Ovary (tissue), 9 donors: Measurements from ENCODE around the gene TFF1. TPM values are rescaled to one million over a fixed set of nuclear protein-coding genes. Genes with fewer than 3 reads are reported as not detected.

ENCODE experiments used
- DNase-seq, 5 donors: peaks; one replicate each; pipeline ENCODE4 v3.0.0-alpha.2; 2019 to 2020
- H3K27ac ChIP-seq, 2 donors: fragments of 200-600 bp; one replicate each; pipeline versions ENCODE4 v1.5.1 to v1.8.0; 2019 to 2022
- H3K27me3 ChIP-seq: fragments of 200-600 bp; one replicate; pipeline ENCODE4 v1.8.0; 2022
- H3K36me3 ChIP-seq: fragments of 200-600 bp; sonication (generic); one replicate; pipeline ENCODE4 v1.5.1; 2019
- H3K4me1 ChIP-seq: one replicate; pipeline ENCODE4 v1.8.1; 2013; ENCODE audit warnings: mild to moderate bottlenecking, moderate library complexity; ENCODE audit not compliant: insufficient read depth
- H3K4me3 ChIP-seq: fragments of 200-600 bp; sonication (generic); one replicate; pipeline ENCODE4 v1.5.1; 2017
- H3K9me3 ChIP-seq, 2 donors: fragments of 200-600 bp in 1 of 2; sonication (generic) in 1 of 2; one replicate each; pipeline versions ENCODE4 v1.5.1 to v1.8.1; 2013 to 2019; ENCODE audit warnings: mild to moderate bottlenecking in 1 of 2, moderate library complexity in 1 of 2
- EP300 ChIP-seq: sonication (generic); formaldehyde crosslinking; IDR thresholded peaks from one replicate; pipeline ENCODE4 v1.6.1; 2017; ENCODE audit warnings: antibody characterized with exemption
- POLR2A ChIP-seq: fragments of 450-650 bp; IDR thresholded peaks from one replicate; pipeline ENCODE4 v1.6.1; 2017; ENCODE audit warnings: antibody characterized with exemption, mild to moderate bottlenecking, moderate library complexity
- WGBS, 3 donors: extraction: QIAGEN DNeasy Blood & Tissue Kit in 1 of 3; methylation state at CpG; one replicate each; pipeline versions ENCODE4 v1.1.5 to v1.1.7; 2013 to 2017; 5-methylcytosine and 5-hydroxymethylcytosine counted together
- intact Hi-C, 4 donors: fragments of 100-400 bp; cut with DNase I; formaldehyde crosslinking; loops; one replicate each; pipeline versions ENCODE4 v1.11.0 to v1.15.1; 2022 to 2023
- polyA plus RNA-seq, 2 donors: library from polyadenylated mRNA; stranded (reverse); fragments of 200-250 nt in 1 of 2; fragments of 350-450 nt in 1 of 2; fragmentation: Illumina TruSeq in 1 of 2; extraction: RNeasy Lipid Tissue Mini Kit (QIAGEN cat#74804) in 1 of 2; gene quantifications; one replicate each; pipeline ENCODE4 v1.2.3, GENCODE V29; 2013 to 2014
- total RNA-seq, 7 donors: library from RNA; depleted of rRNA in 2 of 7; stranded (reverse); fragments of >200 nt in 2 of 7; fragmentation: NEBNext Ultra II Directional in 3 of 7; extraction: Animal tissue kit (Norgen Biotek cat#: 25700) in 3 of 7; gene quantifications; one replicate each; pipeline versions ENCODE4 v1.1.0 to v1.2.4, GENCODE V29; 2016 to 2023
- TF ChIP-seq, protein P1 (sequence below), 3 donors: fragments of 450-650 bp in 2 of 3; fragments of 200-600 bp in 1 of 3; IDR thresholded peaks; one replicate each; pipeline versions ENCODE4 v1.5.1 to v1.8.0; 2016 to 2022; ENCODE audit warnings: antibody characterized with exemption in 3 of 3, mild to moderate bottlenecking in 1 of 3
- donor health status: DM: no; HTN: no; CAD: no; lungs with moderate emphysema.
- donor health status: DM: no; HTN: no; CAD: no.
- donor health status: Bipolar disorder and iron deficiency.
- donor health status: DM: yes; HTN: yes; CAD: no.
- donor health status: DM: no; HTN: no; CAD: no.
- donor health status: DM: yes; HTN: yes; CAD: no.

The TFF1 gene
- total and polyA plus RNA-seq, 9 donors: 1.4 TPM; not detected in 8

- Histone ChIP-seq H3K27ac (no peak overlapping the region), H3K27me3 (no peaks in the 10 kb centered on the region), H3K9me3 (no peaks in the 10 kb centered on the region), H3K4me3 (no peak overlapping the region), H3K4me1 (no peaks in the 10 kb centered on the region), H3K36me3 (no peaks in the 10 kb centered on the region)
- DNase-seq: no peak
- intact Hi-C loops: no loop called here
- TF ChIP-seq, protein P1, sequence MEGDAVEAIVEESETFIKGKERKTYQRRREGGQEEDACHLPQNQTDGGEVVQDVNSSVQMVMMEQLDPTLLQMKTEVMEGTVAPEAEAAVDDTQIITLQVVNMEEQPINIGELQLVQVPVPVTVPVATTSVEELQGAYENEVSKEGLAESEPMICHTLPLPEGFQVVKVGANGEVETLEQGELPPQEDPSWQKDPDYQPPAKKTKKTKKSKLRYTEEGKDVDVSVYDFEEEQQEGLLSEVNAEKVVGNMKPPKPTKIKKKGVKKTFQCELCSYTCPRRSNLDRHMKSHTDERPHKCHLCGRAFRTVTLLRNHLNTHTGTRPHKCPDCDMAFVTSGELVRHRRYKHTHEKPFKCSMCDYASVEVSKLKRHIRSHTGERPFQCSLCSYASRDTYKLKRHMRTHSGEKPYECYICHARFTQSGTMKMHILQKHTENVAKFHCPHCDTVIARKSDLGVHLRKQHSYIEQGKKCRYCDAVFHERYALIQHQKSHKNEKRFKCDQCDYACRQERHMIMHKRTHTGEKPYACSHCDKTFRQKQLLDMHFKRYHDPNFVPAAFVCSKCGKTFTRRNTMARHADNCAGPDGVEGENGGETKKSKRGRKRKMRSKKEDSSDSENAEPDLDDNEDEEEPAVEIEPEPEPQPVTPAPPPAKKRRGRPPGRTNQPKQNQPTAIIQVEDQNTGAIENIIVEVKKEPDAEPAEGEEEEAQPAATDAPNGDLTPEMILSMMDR (IDR thresholded peaks at IDR 0.05): no peak
- TF ChIP-seq POLR2A (no peak), EP300 (no peak)
- WGBS, 3 donors: 52 to 70% (median 53%) methylated on average over 20 of the region's 20 CpGs
Observed at GRCh38 chr21:42388740-42389448, 22.6 kb upstream of the TFF1 start.

- H3K27me3 ChIP-seq: no peaks in the 10 kb centered on the region
- DNase-seq: no peak
- H3K36me3 ChIP-seq: no peaks in the 10 kb centered on the region
- no peak overlapping the region for H3K4me3 ChIP-seq
- H3K4me1 ChIP-seq: no peaks in the 10 kb centered on the region
- no peaks in the 10 kb centered on the region for H3K9me3 ChIP-seq
- no peak overlapping the region for H3K27ac ChIP-seq
- no peak for TF ChIP-seq EP300
- TF ChIP-seq, protein P1 (IDR thresholded peaks at IDR 0.05): no peak
- no peak for TF ChIP-seq POLR2A
- 86 to 92% (median 90%) methylated on average over 6 of the region's 6 CpGs for WGBS, 3 donors
- intact Hi-C loops: no loop called here
Observed at GRCh38 chr21:42387843-42388340, 21.6 kb upstream of the TFF1 start.

DNA sequence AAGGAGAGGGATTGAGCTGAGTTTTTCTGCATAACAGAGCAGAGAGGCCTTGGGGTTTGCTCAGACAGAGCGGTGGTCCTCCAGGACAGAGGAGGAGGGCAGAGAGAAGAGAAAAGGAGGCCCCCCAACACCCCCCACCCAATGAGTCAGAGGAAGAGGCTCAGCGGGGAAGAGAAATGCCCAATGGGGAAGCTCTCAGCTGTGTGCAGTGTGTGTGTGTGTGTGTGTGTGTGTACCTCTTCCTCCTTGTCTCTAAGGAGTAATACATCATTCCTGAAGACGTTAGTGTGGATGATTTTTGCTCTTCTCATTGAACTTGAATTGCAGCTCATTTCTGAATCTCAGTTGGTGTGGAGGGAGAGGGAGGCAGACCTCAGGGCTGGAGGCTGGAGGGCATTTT is 20.8 kb upstream of the TFF1 start:
- Histone ChIP-seq H3K4me1 (no peaks in the 10 kb centered on the region), H3K9me3 (no peaks in the 10 kb centered on the region), H3K27ac (no peak overlapping the region), H3K4me3 (no peak overlapping the region), H3K27me3 (no peaks in the 10 kb centered on the region), H3K36me3 (no peaks in the 10 kb centered on the region)
- 52 to 56% (median 54%) methylated on average over 3 of the region's 3 CpGs for WGBS, 3 donors
- no peak for DNase-seq
- TF ChIP-seq, protein P1 (IDR thresholded peaks at IDR 0.05): no peak
- TF ChIP-seq EP300: no peak
- no peak for TF ChIP-seq POLR2A
- intact Hi-C loops: no loop called here

GRCh38 chr21:42386034-42386591 is 19.8 kb upstream of the TFF1 start:
- Histone ChIP-seq H3K36me3 (no peaks in the 10 kb centered on the region), H3K27me3 (no peaks in the 10 kb centered on the region), H3K4me3 (no peak overlapping the region), H3K27ac (no peak overlapping the region), H3K9me3 (no peaks in the 10 kb centered on the region), H3K4me1 (no peaks in the 10 kb centered on the region)
- no peak for DNase-seq
- TF ChIP-seq POLR2A (no peak), EP300 (no peak)
- TF ChIP-seq, protein P1 (IDR thresholded peaks at IDR 0.05): no peak
- WGBS, 3 donors: 91 to 95% (median 92%) methylated on average over 11 of the region's 11 CpGs
- intact Hi-C loops: no loop called here
